GM21528 (cell line): Measurements from ENCODE around the gene RTTN.

Source experiments
- ATAC-seq: cut with Tn5 transposase; IDR thresholded peaks from one replicate; pipeline ENCODE4 v1.9.1; 2021; ENCODE audit warnings: mild to moderate bottlenecking, moderate library complexity; ENCODE audit not compliant: unreplicated experiment, low FRiP score

RTTN gene

GRCh38 chr18:70219688-70220087 lies 14.2 kb upstream of the RTTN start:
- ATAC-seq, result no peak

GRCh38 chr18:70216788-70217187 lies 11.3 kb upstream of the RTTN start:
- ATAC-seq, result no peak

- no peak for ATAC-seq
Measured at GRCh38 chr18:70207181-70207580, 1.7 kb upstream of the RTTN start.

- ATAC-seq, result no peak
Measured at GRCh38 chr18:70200286-70200685, 5.2 kb downstream of the RTTN start.

- ATAC-seq, result no peak
Measured at GRCh38 chr18:70197844-70198243, 7.6 kb downstream of the RTTN start.

- ATAC-seq, result no peak
Measured at GRCh38 chr18:70197026-70197425, 8.5 kb downstream of the RTTN start.

- no peak for ATAC-seq
Measured at GRCh38 chr18:70195852-70196434, 9.5 kb downstream of the RTTN start.

- peak; percentile 43 for ATAC-seq
Measured at GRCh38 chr18:70195014-70195614, 10.4 kb downstream of the RTTN start.

GRCh38 chr18:70194227-70194890 lies 11.1 kb downstream of the RTTN start:
- ATAC-seq, result peak; percentile 90

GRCh38 chr18:70190529-70190928 lies 15.0 kb downstream of the RTTN start:
- ATAC-seq, result no peak

GRCh38 chr18:70188113-70188512 lies 17.4 kb downstream of the RTTN start:
- ATAC-seq, result no peak

GRCh38 chr18:70183441-70183840 lies 22.0 kb downstream of the RTTN start:
- ATAC-seq, result no peak

GRCh38 chr18:70182548-70182947 lies 22.9 kb downstream of the RTTN start:
- no peak for ATAC-seq

GRCh38 chr18:70181725-70182124 lies 23.8 kb downstream of the RTTN start:
- no peak for ATAC-seq

GRCh38 chr18:70181015-70181414 lies 24.5 kb downstream of the RTTN start:
- ATAC-seq, result no peak

- ATAC-seq, result no peak
Measured at GRCh38 chr18:70176537-70176936, 28.9 kb downstream of the RTTN start.

GRCh38 chr18:70175216-70175615 lies 30.3 kb downstream of the RTTN start:
- no peak for ATAC-seq

GRCh38 chr18:70172225-70172624 lies 33.3 kb downstream of the RTTN start:
- no peak for ATAC-seq

- no peak for ATAC-seq
Measured at GRCh38 chr18:70169747-70170146, 35.7 kb downstream of the RTTN start.

- no peak for ATAC-seq
Measured at GRCh38 chr18:70166668-70167067, 38.8 kb downstream of the RTTN start.

GRCh38 chr18:70165936-70166335 lies 39.6 kb downstream of the RTTN start:
- peak; percentile 66 for ATAC-seq

GRCh38 chr18:70160073-70160678 lies 45.3 kb downstream of the RTTN start:
- no peak for ATAC-seq
